Epithelial cell of esophagus (primary cell): ENCODE data around the gene MTA1.

ENCODE experiments used
- DNase-seq: peaks from one replicate; pipeline ENCODE4 v3.0.0; 2010; ENCODE audit warnings: low read depth
- H3K4me3 ChIP-seq: 2 replicates; pipeline ENCODE4 v1.5.1; 2011; ENCODE audit warnings: mild to moderate bottlenecking, low read length, control low read depth
- CTCF ChIP-seq: IDR thresholded peaks from 2 replicates; pipeline ENCODE4 v1.5.1; 2011; ENCODE audit warnings: low read depth, mild to moderate bottlenecking, low read length, control low read depth, inconsistent platforms; ENCODE audit not compliant: insufficient read depth; ENCODE audit errors: missing control alignments

The MTA1 gene

GRCh38 chr14:105490572-105491365 is 71.1 kb downstream of the MTA1 start, which contains the start of gene TEDC1:
TEDC1 (plus strand) TSS chr14:105491246; CDS start chr14:105491376, 130 bp downstream.
- DNase-seq = peak; percentile 100
- peak within 1 kb of the TSS; percentile 61 for H3K4me3 ChIP-seq
- TF ChIP-seq CTCF = peak; percentile 37

GRCh38 chr14:105491366-105491973 is 71.8 kb downstream of the MTA1 start:
- peak; percentile 73 for DNase-seq
- peak overlapping the region; percentile 60 for H3K4me3 ChIP-seq
- TF ChIP-seq CTCF = no peak

- DNase-seq = no peak
- TF ChIP-seq CTCF = no peak
- H3K4me3 ChIP-seq = no peak overlapping the region
These were observed 72.7 kb downstream of the MTA1 start for GRCh38 chr14:105492031-105492970.

- no peak for TF ChIP-seq CTCF
- DNase-seq = no peak
- no peak overlapping the region for H3K4me3 ChIP-seq
These were observed 73.6 kb downstream of the MTA1 start for GRCh38 chr14:105492971-105493871.

- DNase-seq = no peak
- no peak overlapping the region for H3K4me3 ChIP-seq
- no peak for TF ChIP-seq CTCF
These were observed 74.4 kb downstream of the MTA1 start for GRCh38 chr14:105493921-105494605.
